Right renal pelvis (tissue), 4 donors: ENCODE results near the gene NRG2. TPM values are rescaled to one million over a fixed set of nuclear protein-coding genes. Genes with fewer than 3 reads are reported as not detected.

Source experiments
- DNase-seq, 4 donors: peaks; one replicate each; pipeline ENCODE4 v3.0.0-alpha.2; 2013; ENCODE audit warnings: low read depth in 4 of 4, low spot score in 3 of 4, missing footprints in 1 of 4
- polyA plus RNA-seq, 4 donors: library from polyadenylated mRNA; unstranded; fragments of 120-200 nt; gene quantifications; one replicate each; pipeline ENCODE4 v1.2.1, GENCODE V29; 2013; ENCODE audit not compliant: insufficient read length in 4 of 4

The NRG2 gene
- polyA plus RNA-seq, 4 donors, result 1.3 to 1.6 (median 1.3) TPM

DNA sequence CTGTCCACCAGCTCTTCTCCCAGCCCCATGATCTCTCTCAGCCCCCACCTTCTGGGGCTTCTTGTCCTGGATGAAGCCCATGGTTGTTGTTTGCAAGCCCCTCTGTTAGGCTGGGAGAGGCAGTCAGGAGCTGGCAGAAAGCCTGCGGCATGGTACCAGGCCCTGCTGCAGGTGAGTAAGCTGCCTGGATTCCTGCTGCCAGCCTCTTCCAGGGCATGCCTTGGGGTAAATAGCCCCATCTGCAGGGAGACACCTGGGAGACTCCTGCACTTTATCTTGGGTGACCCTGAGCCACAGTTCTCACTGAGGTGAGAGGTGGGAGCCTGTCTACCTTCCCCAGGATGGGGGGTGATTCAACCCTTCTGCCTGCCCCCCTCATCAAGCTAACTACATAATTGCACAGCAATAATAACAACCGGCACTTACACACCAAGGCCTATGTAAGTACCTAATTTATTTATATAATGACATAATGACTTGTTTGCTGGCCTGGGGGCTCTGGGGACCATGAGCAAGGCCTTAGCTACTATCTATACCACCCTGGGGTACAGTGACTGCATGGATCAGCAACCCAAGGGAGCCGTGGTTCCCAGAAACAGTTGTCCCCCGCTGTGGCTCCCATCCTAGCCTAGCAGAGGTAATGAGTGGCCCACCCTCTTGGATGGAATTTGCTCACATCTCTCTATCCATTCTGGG is 131.5 kb downstream of the NRG2 start:
- no peak for DNase-seq

DNA sequence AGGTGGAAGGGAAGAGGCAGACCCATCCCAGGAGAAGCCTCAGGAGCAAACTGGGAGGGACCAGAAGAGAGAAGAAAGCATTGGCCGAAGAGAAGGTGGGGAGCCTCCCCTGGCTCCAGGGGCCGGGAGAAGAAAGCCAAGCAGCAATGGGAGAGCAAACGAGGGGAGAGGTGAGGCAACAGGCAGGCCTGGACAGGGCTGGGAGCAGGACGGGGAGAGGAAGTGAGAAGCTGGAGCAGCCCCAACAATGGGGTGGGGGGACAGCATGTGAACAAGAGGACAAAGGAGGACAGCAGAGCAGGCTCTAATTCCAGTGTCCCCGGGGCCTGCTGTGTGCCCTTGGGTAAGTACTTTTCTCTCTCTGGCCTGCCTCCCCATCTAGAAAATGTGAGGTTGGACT is 132.2 kb downstream of the NRG2 start:
- no peak for DNase-seq

DNA sequence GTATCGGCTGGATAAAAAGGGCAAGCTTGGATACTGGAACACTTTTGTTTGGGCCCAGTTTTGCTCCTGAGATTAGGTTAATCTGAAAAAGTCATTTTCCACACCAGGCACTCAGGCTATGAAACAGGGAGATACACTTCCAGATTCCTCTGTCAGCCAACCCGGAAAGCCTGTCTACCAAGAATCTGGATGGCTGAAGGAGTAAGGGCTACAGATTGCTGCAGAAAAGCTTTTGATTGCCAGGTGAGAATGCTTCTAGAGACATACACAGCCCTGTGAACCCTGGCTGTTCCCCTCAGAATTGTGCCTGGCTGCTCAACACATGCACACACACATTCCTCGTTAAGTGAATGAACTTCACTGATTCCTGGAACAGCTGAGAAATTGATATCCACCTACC is 133.1 kb downstream of the NRG2 start:
- DNase-seq, result no peak

DNA sequence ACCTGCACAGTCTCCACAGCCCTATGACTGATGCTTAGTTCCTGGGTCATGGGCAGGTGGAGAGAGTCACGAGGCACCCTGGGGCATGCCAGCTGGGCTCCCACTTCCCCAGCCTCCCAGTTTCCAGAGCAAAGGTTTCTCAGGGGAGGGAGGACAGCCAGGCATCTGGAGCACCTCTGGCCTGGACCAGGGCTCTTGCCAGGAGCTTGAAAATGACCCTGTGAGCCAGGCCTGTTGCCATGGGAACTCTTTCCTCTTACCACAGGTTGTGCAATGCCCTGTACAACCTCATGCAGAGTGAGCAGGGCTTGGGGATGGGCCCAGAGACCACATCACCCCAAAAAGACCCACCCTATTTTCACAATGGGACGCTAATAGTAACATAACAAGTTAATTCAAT is 134.3 kb downstream of the NRG2 start:
- no peak for DNase-seq

GRCh38 chr5:139906661-139907060 is 136.4 kb downstream of the NRG2 start:
- no peak for DNase-seq

GRCh38 chr5:139904816-139905661 is 138.1 kb downstream of the NRG2 start:
- peak in 1 of 4 donors; percentile 12 for DNase-seq

DNA sequence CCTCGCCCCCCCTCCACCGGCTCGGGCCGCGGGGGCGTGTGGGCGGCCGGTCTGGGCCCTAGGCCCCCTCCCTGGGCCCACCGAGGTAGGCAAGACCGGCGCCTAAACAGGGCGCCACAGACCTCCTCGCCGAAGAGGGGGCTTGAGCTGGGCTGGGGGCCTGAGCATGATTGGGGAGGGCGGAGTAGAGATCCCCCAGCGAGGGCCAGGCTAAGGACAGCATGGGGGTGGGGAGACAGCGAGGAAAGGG is 138.6 kb downstream of the NRG2 start:
- DNase-seq, result no peak

DNA sequence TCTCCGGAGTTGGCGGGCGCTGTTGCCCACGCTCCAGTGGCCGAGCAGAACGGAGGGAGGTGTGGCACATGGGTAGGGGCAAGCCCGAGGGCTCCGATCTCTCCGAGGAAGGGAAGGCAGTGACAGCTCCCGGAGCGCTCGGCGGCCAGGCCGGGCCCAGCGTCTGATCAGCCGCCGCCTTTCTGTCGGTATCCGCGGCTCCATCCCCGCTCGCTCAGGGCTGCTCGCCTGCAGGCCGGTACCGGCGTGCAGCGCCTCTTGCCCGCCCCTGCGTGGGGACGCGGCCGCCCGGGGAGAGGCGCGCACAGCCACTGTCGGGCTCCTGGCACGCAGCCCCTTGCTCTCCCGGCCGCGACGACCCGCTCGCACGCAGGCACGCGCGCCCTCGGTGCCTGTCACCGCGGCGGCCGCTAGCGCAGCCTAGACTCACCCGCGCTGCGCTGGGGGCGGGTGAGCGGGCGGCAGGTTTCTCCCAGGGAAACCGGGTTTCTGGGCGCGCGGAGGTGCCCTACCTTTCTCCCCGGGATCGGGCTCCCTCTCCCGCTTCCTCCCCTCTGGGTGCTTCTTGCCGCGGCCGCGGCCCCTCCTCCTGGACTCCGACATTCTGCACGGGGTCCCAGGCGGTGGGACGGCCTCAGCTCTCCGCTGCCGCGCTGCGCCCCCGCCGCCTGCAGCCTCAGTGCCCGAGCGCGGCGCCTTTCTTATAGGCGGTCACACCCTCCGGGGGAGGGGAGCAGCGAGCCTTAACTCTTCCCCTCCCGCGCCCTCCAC is 139.1 kb downstream of the NRG2 start:
- DNase-seq, result peak in 1 of 4 donors; percentile 31

DNA sequence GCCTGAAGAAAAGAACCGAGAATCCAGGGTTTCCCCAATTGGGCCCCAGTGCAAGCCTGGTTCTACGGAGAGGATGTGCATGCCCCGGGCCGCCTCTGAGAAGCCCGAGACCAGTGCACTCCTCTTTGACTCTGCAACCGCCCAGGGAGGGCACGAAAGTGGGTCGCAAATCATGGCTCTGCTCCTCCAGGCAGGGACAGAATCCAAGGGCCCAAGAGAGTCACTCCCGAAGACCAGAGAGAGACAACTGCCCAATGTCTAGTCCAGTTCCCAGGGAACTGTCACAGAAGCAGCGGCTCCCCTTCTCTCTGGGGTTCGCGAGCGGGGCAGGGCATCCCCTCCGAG is 139.7 kb downstream of the NRG2 start:
- no peak for DNase-seq

DNA sequence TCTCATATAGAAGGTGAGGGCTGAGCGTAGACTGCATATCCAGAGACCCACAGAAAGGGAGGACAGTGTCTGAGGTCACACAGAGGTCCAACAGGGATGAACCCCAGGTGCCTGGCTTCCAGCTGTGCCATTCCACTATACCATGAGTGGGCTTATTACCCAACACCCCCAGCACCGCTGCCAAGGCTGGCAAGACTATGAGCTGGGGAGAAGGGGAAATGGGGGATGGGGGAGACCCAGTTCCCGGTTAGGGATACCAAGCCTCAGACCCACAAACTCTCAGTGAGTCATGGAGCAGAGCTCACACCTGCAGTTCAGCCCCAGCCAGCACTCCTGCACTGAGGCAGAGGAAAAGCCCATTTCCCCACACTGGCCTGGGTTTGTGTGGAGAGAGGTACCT is 141.1 kb downstream of the NRG2 start:
- no peak for DNase-seq

DNA sequence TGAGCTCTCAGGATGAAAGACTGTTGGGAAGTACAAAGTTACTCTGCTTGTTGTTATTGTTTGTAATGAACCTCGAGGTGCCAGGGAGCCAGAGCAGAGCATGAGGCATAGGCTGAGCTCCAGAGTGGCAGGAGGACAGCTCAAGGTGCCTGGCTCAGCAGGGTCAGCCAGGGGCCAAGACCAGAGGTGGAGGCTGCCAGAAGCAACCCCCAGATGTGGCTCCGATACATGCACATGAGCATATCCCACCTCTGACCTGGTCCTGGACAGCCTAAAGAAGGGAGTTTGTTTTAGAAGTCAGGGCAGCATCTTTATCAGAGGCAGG is 141.9 kb downstream of the NRG2 start:
- DNase-seq, result no peak

DNA sequence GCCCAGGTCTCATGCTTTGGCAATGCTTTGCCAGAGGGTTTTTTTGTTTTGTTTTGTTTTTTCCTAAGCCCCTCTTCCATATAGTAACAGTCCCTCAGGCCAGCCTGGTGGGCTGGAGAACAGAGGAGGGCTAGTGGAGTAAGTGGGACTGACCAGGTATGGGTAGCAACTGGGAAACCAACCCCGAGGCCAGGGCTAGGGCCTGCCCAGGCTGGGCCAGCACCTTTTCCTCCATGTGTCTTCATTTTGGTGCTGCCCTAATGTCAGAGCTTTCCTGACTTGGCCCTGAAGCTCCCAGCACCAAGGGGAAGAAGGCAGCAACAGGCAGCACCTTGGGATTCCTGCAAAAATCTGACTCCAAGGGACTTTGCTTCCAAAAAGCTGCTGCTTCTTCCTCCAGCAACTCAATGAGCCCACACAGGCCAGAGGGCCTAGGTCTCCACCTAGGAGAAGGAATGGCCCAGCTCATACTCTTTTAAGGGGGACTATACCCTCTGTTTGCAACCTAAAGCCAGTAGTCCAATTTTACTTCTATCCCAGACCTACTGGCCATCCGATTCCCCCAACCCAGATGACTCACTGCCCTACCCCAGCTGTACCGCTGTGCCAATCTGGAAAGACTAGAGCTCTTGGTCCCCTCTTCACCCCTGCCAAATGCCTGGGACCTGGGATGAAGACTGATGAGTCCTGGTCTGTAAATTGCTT is 142.4 kb downstream of the NRG2 start:
- DNase-seq, result no peak

DNA sequence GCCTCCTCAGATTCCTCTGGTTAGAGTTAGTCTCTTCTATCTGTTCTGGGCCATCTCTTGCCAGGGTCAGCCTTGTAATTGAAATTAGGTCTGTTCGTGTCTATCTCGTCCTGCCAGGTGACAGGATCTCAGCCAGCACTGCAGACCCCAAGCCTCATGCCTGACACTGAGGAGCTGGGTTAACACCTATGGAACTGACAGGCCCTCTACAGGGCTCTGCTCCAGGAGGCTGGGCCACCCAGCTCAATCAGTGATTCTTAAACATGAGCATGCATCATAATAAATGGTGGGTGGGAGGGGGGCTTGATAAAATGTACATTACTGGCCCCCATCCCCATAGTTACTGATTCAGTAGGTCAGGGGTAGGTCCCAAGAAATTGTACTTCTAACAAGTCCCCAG is 144.1 kb downstream of the NRG2 start:
- no peak for DNase-seq

GRCh38 chr5:139897982-139898381 is 145.1 kb downstream of the NRG2 start:
- no peak for DNase-seq

- DNase-seq, result no peak
These were observed 145.8 kb downstream of the NRG2 start for GRCh38 chr5:139897342-139897741.

DNA sequence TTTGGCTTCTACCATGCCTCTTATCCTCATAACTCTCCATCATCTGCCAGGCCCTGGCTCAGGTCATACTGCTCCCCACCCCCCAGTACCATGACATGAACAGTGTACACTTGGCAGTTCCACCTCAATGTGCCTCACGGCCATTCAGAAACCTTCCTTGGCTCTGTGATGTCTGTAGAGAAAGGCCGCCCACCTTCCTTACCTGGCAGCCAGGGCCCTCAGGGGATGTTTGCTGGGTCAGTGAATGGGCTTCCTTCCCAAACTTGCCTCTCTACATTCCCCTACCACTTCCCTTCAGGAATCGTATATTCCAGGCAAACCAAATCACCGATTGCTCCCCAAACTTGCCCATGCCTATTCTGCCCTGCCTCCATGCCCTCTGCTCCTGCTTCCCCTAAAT is 146.4 kb downstream of the NRG2 start:
- no peak for DNase-seq

DNA sequence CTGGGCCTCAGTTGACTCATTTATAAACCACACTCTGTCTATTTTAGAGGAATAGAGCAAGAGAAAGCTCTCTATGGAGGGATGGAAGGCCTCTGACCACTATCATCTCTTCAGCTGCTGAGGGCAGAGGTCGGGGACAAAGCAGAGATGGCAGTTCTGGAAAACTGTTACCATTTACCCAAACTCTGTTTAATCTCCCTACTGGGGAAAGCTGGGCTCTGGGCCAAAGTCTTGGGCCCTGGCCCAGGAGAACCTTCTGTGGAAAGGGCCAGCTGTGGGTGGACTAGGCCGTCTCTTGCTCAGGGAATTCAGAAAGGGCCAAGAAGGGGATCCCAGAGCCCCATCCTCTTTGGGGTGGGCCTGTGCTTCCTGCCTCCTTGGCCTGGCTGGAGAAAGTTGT is 147.5 kb downstream of the NRG2 start:
- DNase-seq, result no peak

DNA sequence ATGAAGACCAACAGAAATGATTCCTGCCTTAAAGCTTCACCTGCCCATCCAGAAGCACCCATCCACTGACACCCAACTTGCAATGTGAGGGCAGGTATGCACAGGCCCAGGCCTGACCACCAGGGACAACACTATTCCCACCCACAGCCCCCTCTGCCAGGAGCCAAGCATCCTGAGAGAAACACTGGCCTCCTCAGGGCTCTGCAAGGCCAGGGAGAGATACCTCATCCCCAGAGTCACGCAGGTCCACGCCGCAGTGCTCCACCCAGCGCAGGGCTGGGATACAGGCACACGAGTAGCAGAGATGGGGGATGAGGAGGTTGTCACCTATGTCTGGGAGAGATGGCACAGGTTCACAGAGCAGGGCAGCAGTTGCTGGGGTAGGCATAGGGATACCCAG is 148.1 kb downstream of the NRG2 start:
- DNase-seq, result no peak

DNA sequence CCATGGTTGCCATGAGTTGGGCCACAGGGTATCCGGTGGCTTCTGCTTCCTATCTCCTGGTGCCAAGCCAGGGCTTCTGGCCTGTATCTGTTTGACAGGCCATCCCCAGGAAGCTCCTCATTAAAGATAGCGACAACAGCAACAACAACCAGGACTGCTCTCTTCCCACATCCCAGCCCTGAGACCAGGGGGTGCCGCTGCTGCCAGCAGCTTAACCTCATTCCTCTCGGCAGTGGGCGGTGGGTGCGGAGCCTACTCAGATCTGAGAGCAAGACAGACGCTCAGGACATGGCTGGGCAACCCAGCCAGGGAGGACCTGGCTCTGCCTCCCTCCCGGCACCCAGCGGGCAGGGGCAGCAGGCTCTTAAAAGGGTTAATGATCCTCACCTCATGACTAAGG is 149.2 kb downstream of the NRG2 start:
- DNase-seq, result no peak

- DNase-seq, result no peak
These were observed 153.7 kb downstream of the NRG2 start for GRCh38 chr5:139889410-139889809.

DNA sequence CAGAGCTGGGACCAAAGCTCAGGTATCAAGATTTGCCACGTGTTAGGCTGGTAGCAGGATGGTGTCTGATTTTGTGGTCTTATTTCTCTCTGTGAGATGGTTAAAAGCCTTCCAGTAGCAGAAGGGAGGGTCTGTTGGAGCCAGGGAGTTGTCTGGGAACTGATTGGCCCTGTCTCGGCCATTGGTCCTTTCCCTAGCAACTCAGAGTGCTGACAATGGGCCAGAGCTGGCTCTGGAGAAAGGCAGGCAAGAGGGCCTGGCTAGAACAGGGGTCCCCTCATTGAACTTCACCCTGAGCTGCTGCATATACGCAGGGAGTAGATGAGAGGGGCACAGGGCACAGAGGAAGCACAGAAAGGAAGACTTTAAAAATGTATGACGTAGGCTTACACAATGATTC is 154.7 kb downstream of the NRG2 start:
- DNase-seq, result no peak
